GM21367 (cell line): ENCODE results near the gene PTPRD.

ENCODE experiments used
- ATAC-seq: cut with Tn5 transposase; IDR thresholded peaks from one replicate; pipeline ENCODE4 v1.9.1; 2021; ENCODE audit not compliant: unreplicated experiment

The PTPRD gene

GRCh38 chr9:10208691-10209069 lies 404.1 kb downstream of the PTPRD start:
- ATAC-seq: no peak

GRCh38 chr9:10204276-10204675 lies 408.5 kb downstream of the PTPRD start:
- no peak for ATAC-seq

GRCh38 chr9:10173561-10173960 lies 439.2 kb downstream of the PTPRD start:
- ATAC-seq: no peak

GRCh38 chr9:10172476-10172875 lies 440.3 kb downstream of the PTPRD start:
- no peak for ATAC-seq

GRCh38 chr9:10168241-10168640 lies 444.6 kb downstream of the PTPRD start:
- ATAC-seq: no peak

GRCh38 chr9:10148796-10149195 lies 464.0 kb downstream of the PTPRD start:
- no peak for ATAC-seq

GRCh38 chr9:10146517-10147331 lies 466.1 kb downstream of the PTPRD start:
- ATAC-seq: no peak

GRCh38 chr9:10144355-10144754 lies 468.4 kb downstream of the PTPRD start:
- no peak for ATAC-seq

GRCh38 chr9:10135553-10135952 lies 477.2 kb downstream of the PTPRD start:
- no peak for ATAC-seq

GRCh38 chr9:10134266-10134665 lies 478.5 kb downstream of the PTPRD start:
- ATAC-seq: no peak

GRCh38 chr9:10130061-10130675 lies 482.6 kb downstream of the PTPRD start:
- no peak for ATAC-seq

GRCh38 chr9:10127867-10128266 lies 484.9 kb downstream of the PTPRD start:
- ATAC-seq: no peak

GRCh38 chr9:10112798-10113197 lies 500.0 kb downstream of the PTPRD start:
- no peak for ATAC-seq

- no peak for ATAC-seq
Observed at GRCh38 chr9:10112070-10112469, 500.7 kb downstream of the PTPRD start.

- ATAC-seq: no peak
Observed at GRCh38 chr9:10108815-10109214, 504.0 kb downstream of the PTPRD start.

GRCh38 chr9:10104774-10105173 lies 508.0 kb downstream of the PTPRD start:
- no peak for ATAC-seq

GRCh38 chr9:10095208-10095607 lies 517.6 kb downstream of the PTPRD start:
- no peak for ATAC-seq

- no peak for ATAC-seq
Observed at GRCh38 chr9:10094563-10094962, 518.2 kb downstream of the PTPRD start.

GRCh38 chr9:10080012-10080411 lies 532.8 kb downstream of the PTPRD start:
- no peak for ATAC-seq

GRCh38 chr9:10079284-10079964 lies 533.4 kb downstream of the PTPRD start:
- ATAC-seq: no peak

- no peak for ATAC-seq
Observed at GRCh38 chr9:10071579-10071978, 541.2 kb downstream of the PTPRD start.
